ENCODE measurements around the gene SLC3A2. TPM values are rescaled to one million over a fixed set of nuclear protein-coding genes. Genes with fewer than 3 reads are reported as not detected.

Gene SLC3A2
- 174 and 240 TPM in 2 replicates for total RNA-seq

DNA sequence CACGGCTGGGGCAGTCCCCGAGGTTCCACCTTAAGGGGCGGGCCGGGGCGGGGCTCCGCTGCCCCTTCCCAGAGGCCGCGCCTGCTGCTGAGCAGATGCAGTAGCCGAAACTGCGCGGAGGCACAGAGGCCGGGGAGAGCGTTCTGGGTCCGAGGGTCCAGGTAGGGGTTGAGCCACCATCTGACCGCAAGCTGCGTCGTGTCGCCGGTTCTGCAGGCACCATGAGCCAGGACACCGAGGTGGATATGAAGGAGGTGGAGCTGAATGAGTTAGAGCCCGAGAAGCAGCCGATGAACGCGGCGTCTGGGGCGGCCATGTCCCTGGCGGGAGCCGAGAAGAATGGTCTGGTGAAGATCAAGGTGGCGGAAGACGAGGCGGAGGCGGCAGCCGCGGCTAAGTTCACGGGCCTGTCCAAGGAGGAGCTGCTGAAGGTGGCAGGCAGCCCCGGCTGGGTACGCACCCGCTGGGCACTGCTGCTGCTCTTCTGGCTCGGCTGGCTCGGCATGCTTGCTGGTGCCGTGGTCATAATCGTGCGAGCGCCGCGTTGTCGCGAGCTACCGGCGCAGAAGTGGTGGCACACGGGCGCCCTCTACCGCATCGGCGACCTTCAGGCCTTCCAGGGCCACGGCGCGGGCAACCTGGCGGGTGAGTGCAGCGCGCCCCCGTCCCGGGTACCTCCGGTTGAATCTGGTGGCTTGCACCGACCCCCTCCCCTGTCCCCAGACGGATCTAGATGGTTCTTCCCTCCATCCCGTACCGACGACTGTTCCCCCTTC lies at the start of gene SLC3A2:
SLC3A2 (plus strand) TSS at position 94 of the 776 bp plus-strand sequence; CDS start at position 222, 128 bp downstream.

GRCh38 chr11:62831520-62832335 lies 49.0 kb upstream of the SLC3A2 start, which contains the start of gene STX5:
STX5 (minus strand) TSS chr11:62832051; CDS start chr11:62831243, 808 bp downstream.

GRCh38 chr11:62832336-62833234 lies 48.1 kb upstream of the SLC3A2 start, which contains the start of gene TEX54:
TEX54 (minus strand) TSS chr11:62832841.

GRCh38 chr11:62839050-62839945 lies 41.4 kb upstream of the SLC3A2 start, which contains the start of gene WDR74:
WDR74 (minus strand) TSS chr11:62839590; CDS start chr11:62839570, 20 bp downstream.

GRCh38 chr11:62921201-62921572 lies 40.5 kb downstream of the SLC3A2 start, which contains the start of gene CHRM1:
CHRM1 (minus strand) TSS chr11:62921363; CDS start chr11:62911100, 10,263 bp downstream.

Other genes with a start within 250 kb of the SLC3A2 start
- gene GANAB, start 234.3 kb upstream of the SLC3A2 start, total RNA-seq, result 218 and 268 TPM in 2 replicates
- 13.4 and 15.6 TPM in 2 replicates for gene INTS5, start 227.6 kb upstream of the SLC3A2 start, total RNA-seq
- gene C11orf98, start 215.7 kb upstream of the SLC3A2 start, total RNA-seq, result 21.0 and 29.3 TPM in 2 replicates
- gene CSKMT, start 215.6 kb upstream of the SLC3A2 start, total RNA-seq, result 8.7 and 9.6 TPM in 2 replicates
- 10.4 and 13.1 TPM in 2 replicates for gene UQCC3, start 209.2 kb upstream of the SLC3A2 start, total RNA-seq
- 2.7 TPM in 2 replicates for gene LBHD1, start 208.6 kb upstream of the SLC3A2 start, total RNA-seq
- gene UBXN1, start 201.8 kb upstream of the SLC3A2 start, total RNA-seq, result 201 and 302 TPM in 2 replicates
- gene LRRN4CL, start 191.4 kb upstream of the SLC3A2 start, total RNA-seq, result 29.8 and 36.9 TPM in 2 replicates
- gene BSCL2, start 173.5 kb upstream of the SLC3A2 start, total RNA-seq, result 43.8 and 52.2 TPM in 2 replicates
- not detected in 2 replicates for gene GNG3, start 173.2 kb upstream of the SLC3A2 start, total RNA-seq
- gene HNRNPUL2, start 153.4 kb upstream of the SLC3A2 start, total RNA-seq, result 10.8 and 13.2 TPM in 2 replicates
- 30.4 and 36.1 TPM in 2 replicates for gene TTC9C, start 152.4 kb upstream of the SLC3A2 start, total RNA-seq
- 9.5 and 12.5 TPM in 2 replicates for gene ZBTB3, start 126.7 kb upstream of the SLC3A2 start, total RNA-seq
- gene POLR2G, start 119.3 kb upstream of the SLC3A2 start, total RNA-seq, result 77.7 and 93.2 TPM in 2 replicates
- gene TAF6L, start 109.5 kb upstream of the SLC3A2 start, total RNA-seq, result 22.2 and 28.9 TPM in 2 replicates
- 19.1 and 23.2 TPM in 2 replicates for gene TMEM179B, start 93.5 kb upstream of the SLC3A2 start, total RNA-seq
- gene TMEM223, start 88.9 kb upstream of the SLC3A2 start, total RNA-seq, result 10.7 and 10.9 TPM in 2 replicates
- 15.4 and 21.0 TPM in 2 replicates for gene NXF1, start 75.5 kb upstream of the SLC3A2 start, total RNA-seq
- 42.6 and 50.5 TPM in 2 replicates for gene STX5, start 48.8 kb upstream of the SLC3A2 start, total RNA-seq
- not detected in 2 replicates for gene TEX54, start 48.1 kb upstream of the SLC3A2 start, total RNA-seq
- gene WDR74, start 41.3 kb upstream of the SLC3A2 start, total RNA-seq, result 54.7 and 67.1 TPM in 2 replicates
- 0.09 TPM in 1 of 2 replicates, not detected in the other for gene CHRM1, start 40.5 kb downstream of the SLC3A2 start, total RNA-seq
- not detected in 2 replicates for gene SLC22A6, start 104.1 kb downstream of the SLC3A2 start, total RNA-seq
- under 0.01 TPM in 1 of 2 replicates, not detected in the other for gene SLC22A8, start 134.9 kb downstream of the SLC3A2 start, total RNA-seq

Measured in bronchial smooth muscle cell (primary cell).